OCI-LY1 (cell line): ENCODE data around the gene ZNF785.

ENCODE experiments used
- EZH2 ChIP-seq: fragments of 200-600 bp; sonication (generic), shearing (Covaris generic); IDR thresholded peaks from 2 replicates; pipeline ENCODE4 v1.8.0; 2017; ENCODE audit warnings: borderline replicate concordance, mixed run types, mild to moderate bottlenecking, antibody characterized with exemption, low read length, moderate library complexity, mixed read lengths
- TF ChIP-seq, protein P1 (sequence below): fragments of 200-600 bp; sonication (generic), shearing (Covaris generic); IDR thresholded peaks from 2 replicates; pipeline ENCODE4 v1.5.1; 2017; ENCODE audit warnings: mild to moderate bottlenecking, antibody characterized with exemption, low read length, moderate library complexity, mixed read lengths

- TF ChIP-seq, protein P1, sequence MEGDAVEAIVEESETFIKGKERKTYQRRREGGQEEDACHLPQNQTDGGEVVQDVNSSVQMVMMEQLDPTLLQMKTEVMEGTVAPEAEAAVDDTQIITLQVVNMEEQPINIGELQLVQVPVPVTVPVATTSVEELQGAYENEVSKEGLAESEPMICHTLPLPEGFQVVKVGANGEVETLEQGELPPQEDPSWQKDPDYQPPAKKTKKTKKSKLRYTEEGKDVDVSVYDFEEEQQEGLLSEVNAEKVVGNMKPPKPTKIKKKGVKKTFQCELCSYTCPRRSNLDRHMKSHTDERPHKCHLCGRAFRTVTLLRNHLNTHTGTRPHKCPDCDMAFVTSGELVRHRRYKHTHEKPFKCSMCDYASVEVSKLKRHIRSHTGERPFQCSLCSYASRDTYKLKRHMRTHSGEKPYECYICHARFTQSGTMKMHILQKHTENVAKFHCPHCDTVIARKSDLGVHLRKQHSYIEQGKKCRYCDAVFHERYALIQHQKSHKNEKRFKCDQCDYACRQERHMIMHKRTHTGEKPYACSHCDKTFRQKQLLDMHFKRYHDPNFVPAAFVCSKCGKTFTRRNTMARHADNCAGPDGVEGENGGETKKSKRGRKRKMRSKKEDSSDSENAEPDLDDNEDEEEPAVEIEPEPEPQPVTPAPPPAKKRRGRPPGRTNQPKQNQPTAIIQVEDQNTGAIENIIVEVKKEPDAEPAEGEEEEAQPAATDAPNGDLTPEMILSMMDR, result no peak
- no peak for TF ChIP-seq EZH2
Observed at GRCh38 chr16:30619638-30620037, 34.1 kb upstream of the ZNF785 start.
